IPS DF 4.7 (cell line): ENCODE measurements around the gene KBTBD2.
"Not testable (repeated sequence)": the region's sequence is repeated elsewhere in the genome, so short reads cannot be mapped to it uniquely, and the experiment has no call there.

Source experiments
- DNase-seq: peaks from one replicate; pipeline ENCODE4 v3.0.0-alpha.2; 2013; ENCODE audit warnings: low spot score; ENCODE audit errors: extremely low read depth

The KBTBD2 gene

DNA sequence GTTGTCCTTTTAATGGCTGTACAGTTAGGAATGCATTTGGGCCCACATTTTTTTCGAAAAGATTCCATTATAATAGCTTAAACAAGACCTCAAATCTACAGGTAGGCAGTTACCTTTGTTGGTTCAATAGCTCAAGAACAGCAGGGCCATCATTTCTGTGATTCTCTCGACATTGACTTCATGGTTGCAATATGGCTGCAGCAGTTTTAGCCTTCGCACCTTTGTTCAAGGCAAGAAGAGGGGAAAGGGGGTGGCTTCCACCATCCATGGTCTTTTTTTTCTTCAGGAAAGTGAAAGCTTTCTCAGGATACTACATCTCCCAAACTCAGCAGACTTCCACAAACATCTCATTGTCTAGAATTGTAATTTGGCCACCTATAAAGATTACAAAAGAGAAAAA is 2.2 kb upstream of the KBTBD2 start:
- no peak for DNase-seq

- no peak for DNase-seq
Measured at GRCh38 chr7:32893207-32893524, 1.6 kb upstream of the KBTBD2 start.

DNA sequence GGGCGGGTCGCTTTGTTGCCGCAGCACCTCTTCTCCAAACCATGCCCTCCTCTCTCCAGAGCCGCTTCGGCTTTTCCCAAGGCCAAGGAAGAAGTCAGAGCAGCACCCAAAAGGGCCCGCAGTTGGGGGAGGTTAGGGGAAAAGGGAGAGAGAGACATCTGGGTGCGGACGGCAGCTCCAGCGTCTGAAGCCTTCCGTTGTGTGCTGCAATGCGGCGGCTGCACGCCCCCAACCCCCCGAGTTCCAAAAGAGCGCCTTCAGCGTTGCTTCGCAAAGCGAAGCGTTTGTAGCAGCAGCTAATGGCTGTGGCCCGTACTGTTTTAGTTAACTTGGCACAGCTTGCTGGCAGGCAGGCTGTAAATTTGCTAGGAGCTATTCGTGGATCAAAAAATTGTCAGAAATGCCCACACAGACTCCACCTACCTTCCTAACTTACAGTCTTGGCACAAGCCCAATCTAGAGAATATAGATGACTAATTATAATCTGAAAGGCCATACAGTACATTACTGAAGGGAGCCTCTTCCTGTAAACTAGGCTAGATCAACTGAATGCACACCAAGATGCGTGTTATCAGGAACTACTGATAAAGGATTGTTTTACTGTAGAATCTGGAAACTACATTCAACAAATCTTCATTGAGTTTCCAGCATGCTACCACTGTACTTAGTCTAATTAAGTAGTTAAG is 1.1 kb upstream of the KBTBD2 start:
- DNase-seq, result no peak

DNA sequence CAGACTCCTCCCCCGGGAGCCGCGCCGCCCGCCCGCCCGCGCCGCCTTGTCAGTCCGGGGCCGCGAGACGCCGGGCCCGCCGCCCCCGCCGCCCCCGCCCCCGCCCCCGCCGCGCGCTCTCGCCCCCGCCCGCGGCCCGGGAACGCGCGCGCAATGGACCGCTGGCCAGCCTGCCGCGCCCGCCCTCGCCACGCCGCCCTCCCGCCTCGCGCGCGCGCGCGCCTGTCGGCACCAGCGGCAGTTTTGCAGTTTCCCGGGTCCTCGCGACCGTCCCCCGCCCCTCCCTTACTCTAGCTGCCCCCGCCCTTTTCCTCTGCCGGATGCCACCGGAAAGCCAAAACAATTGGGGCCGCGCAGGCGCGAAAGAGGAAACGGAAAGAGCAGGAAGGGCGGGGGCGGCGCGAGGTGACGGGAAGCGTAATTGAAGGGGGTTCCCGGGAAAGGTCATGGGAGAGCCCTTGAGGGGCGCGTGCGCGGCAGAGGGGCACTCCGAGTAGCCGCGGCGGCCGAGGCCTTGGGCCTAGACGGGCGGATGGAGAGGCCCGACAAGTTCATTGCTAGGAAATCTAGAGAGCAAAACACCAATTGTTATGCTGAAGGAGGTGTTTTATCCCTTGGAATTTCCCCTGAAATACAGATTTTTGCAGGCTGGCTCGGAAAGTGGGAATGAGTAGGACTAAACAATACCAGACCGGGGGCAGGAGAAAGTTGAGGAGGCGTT is 400 bp upstream of the KBTBD2 start:
- peak; percentile 82 for DNase-seq

- no peak for DNase-seq
Measured at GRCh38 chr7:32890793-32891042, 842 bp downstream of the KBTBD2 start.

GRCh38 chr7:32890010-32890792 is 1.4 kb downstream of the KBTBD2 start:
- no peak for DNase-seq

GRCh38 chr7:32888505-32888904 is 3.1 kb downstream of the KBTBD2 start:
- no peak for DNase-seq

GRCh38 chr7:32887395-32887794 is 4.2 kb downstream of the KBTBD2 start:
- no peak for DNase-seq

DNA sequence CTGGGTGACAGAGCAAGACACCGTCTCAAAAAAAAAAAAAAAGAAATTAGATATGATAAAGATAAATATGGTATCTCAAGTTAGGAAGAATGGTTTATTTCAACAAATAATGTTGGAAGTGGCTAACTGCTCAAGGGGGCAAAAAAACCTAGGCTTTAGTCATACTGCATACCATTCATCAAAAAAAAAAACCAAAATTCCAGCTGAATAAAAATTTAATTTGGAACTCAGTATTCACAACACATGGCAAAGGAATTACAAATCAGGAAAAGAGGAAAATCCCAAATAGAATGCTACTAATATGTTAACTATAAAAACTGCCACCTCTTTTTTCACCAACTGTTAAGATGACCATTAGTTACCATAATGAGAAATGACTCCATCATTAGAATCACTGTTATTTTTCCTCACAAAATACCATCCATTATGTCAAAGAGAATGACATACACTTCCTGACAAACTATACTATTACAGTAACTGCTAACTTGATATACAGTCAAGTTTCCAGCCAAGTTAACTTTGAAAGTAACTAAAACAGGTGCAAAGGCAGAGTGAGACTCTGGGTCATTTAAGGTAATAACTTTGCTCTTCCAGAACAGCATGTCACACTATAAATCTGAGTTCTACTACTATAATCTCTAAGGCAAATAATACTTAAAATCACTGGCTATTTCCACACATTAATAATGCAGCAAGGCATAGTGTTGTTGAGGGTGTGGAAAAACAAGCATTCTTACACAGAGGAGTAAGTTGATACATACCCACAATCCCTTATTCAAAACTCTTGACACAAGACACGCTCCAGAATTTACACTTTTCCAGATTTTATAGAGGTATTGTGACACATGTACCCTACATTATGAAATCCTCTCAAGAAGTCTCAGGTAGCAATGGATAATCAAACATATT is 10.2 kb downstream of the KBTBD2 start:
- DNase-seq, result no peak

DNA sequence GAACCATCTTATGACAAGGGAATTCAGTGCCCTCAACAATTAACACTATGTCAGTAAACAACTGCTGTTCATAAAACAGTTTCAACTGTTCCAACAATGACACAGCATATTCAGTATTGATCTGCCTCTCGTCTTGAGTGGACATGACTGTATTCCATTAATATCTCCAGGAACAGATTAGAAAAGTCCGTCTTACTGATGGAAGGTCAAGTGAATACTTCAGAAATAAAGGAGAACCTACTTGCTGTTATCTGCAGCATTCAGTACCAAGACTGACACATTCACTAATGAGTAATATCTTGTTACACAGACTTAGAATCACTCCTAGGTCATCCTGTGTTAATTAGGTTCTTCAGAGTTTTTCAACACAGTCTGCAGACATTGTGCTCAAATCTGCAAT is 12.1 kb downstream of the KBTBD2 start:
- DNase-seq, result no peak

DNA sequence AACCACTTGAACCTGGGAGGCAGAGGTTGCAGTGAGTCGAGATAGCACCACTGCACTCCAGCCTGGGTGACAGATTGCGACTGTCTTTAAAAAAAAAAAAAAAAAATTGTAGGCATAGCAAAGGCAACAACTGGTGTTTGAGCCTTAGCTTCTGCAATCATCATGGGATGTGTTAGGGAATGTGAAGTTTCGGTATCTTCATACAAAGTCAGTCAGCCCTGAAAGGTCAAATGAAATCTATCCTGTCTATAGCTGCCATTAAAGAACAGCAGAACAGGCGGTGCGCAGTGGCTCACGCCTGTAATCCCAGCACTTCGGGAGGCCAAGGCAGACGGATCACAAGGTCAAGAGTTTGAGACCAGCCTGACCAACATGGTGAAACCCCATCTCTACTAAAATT is 13.5 kb downstream of the KBTBD2 start:
- DNase-seq, result not testable (repeated sequence)

- DNase-seq, result no peak
Measured at GRCh38 chr7:32872421-32872820, 19.1 kb downstream of the KBTBD2 start.

- DNase-seq, result no peak
Measured at GRCh38 chr7:32871624-32872371, 19.8 kb downstream of the KBTBD2 start.

DNA sequence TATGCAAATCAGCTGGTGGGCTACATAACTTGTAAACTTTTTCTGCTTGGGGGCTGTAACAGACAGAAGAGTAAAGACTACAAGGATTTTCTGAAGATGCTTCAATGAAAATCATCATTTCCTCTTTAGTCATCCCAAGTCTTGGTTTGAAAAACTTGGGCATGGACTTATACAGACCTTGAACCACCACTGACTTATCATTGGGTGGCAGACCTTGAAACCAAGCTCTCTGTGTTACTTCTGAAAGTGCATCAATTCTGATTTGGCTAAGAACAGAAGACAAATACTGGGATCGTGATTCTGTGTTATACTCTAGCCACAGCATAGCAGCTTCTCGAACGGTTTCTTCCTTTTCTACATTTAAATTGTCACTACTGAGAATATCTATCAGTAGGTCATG is 21.3 kb downstream of the KBTBD2 start:
- DNase-seq, result no peak

- no peak for DNase-seq
Measured at GRCh38 chr7:32869716-32870115, 21.8 kb downstream of the KBTBD2 start.

GRCh38 chr7:32868116-32868515 is 23.4 kb downstream of the KBTBD2 start:
- no peak for DNase-seq

- DNase-seq, result no peak
Measured at GRCh38 chr7:32865448-32866030, 26.0 kb downstream of the KBTBD2 start.

- not testable (repeated sequence) for DNase-seq
Measured at GRCh38 chr7:32863872-32864271, 27.7 kb downstream of the KBTBD2 start.

GRCh38 chr7:32860090-32860489 is 31.5 kb downstream of the KBTBD2 start:
- DNase-seq, result no peak

GRCh38 chr7:32858648-32859047 is 32.9 kb downstream of the KBTBD2 start:
- DNase-seq, result no peak

DNA sequence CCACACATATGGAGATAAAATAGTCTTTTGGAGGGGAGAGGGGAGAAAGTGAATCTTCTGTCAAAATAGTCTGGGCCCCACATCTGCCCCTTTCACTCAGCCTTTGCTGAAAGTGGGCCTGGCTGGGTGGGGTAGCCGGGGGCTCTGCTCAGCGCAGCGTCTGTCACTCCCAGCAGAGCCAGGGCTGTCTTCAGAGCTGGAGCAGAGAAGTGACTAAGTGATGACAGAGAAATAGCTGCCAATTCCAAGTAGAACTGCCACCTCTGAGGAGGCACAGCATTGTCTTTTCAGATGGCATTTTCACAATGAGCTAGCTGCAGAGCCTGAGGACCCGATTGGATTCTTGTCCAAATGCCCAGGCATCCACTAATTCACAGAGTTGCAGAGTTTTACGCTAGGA is 34.5 kb downstream of the KBTBD2 start:
- not testable (repeated sequence) for DNase-seq
